Gastrocnemius medialis (tissue), 4 donors: ENCODE data around the gene NPFF. TPM values are rescaled to one million over a fixed set of nuclear protein-coding genes. Genes with fewer than 3 reads are reported as not detected.

Source experiments
- ATAC-seq, 2 donors: fragments of 150-250 bp; one replicate each; pipeline ENCODE4 v1.9.1; 2016
- DNase-seq, 2 donors: peaks; one replicate each; pipeline ENCODE4 v3.0.0-alpha.2; 2019
- H3K27ac ChIP-seq, 4 donors: fragments of 200-600 bp; sonication (generic); 1 replicate in 1 of 4; 2 replicates in 3 of 4; pipeline ENCODE4 v1.5.1; 2016 to 2018; ENCODE audit warnings: mild to moderate bottlenecking in 2 of 4, moderate library complexity in 1 of 4
- H3K27me3 ChIP-seq, 3 donors: fragments of 200-600 bp; sonication (generic) in 2 of 3; 1 replicate in 1 of 3; 2 replicates in 2 of 3; pipeline versions ENCODE4 v1.5.1 to v1.6.0; 2016 to 2019; ENCODE audit warnings: mild to moderate bottlenecking in 1 of 3, moderate library complexity in 1 of 3
- H3K36me3 ChIP-seq, 2 donors: fragments of 200-600 bp; sonication (generic) in 1 of 2; one replicate each; pipeline ENCODE4 v1.5.1; 2017 to 2018
- H3K4me1 ChIP-seq, 2 donors: fragments of 200-600 bp; sonication (generic) in 1 of 2; one replicate each; pipeline ENCODE4 v1.5.1; 2016 to 2017; ENCODE audit warnings: mild to moderate bottlenecking in 2 of 2
- H3K4me3 ChIP-seq, 4 donors: fragments of 200-600 bp; sonication (generic) in 3 of 4; 1 replicate in 1 of 4; 2 replicates in 3 of 4; pipeline ENCODE4 v1.5.1; 2016 to 2019; ENCODE audit warnings: mild to moderate bottlenecking in 2 of 4
- H3K9me3 ChIP-seq, 3 donors: fragments of 200-600 bp; sonication (generic) in 2 of 3; 1 replicate in 1 of 3; 2 replicates in 2 of 3; pipeline ENCODE4 v1.5.1; 2016 to 2019
- POLR2A ChIP-seq, 2 donors: fragments of 450-650 bp; IDR thresholded peaks; one replicate each; pipeline ENCODE4 v1.6.1; 2017; ENCODE audit warnings: antibody characterized with exemption in 2 of 2, mild to moderate bottlenecking in 2 of 2, moderate library complexity in 2 of 2
- in situ Hi-C, 4 donors: fragments of 200-750 bp; cut with MboI; loops; one replicate each; pipeline versions ENCODE4 v1.15.0 to v1.8.0; 2017; ENCODE audit warnings: low sequenced_read_pairs in 4 of 4
- intact Hi-C: fragments of 100-400 bp; cut with DNase I; formaldehyde crosslinking; loops from one replicate; pipeline ENCODE4 v1.15.1; 2023; ENCODE audit warnings: low total_unique reads
- total RNA-seq, 4 donors: library from RNA; depleted of rRNA; stranded (reverse); fragments of >200 nt; gene quantifications; one replicate each; pipeline versions ENCODE4 v1.1.0 to v1.2.3, GENCODE V29; 2016
- TF ChIP-seq, protein P1 (sequence below), 5 experiments: fragments of 450-650 bp in 3 of 5; fragments of 200-600 bp in 2 of 5; sonication (generic) in 2 of 5; IDR thresholded peaks in 4 of 5; conservative IDR thresholded peaks in 1 of 5; 1 replicate in 4 of 5; 2 replicates in 1 of 5; pipeline ENCODE4 v1.5.1; 2016 to 2019; ENCODE audit warnings: antibody characterized with exemption in 5 of 5, mild to moderate bottlenecking in 3 of 5, moderate library complexity in 3 of 5

NPFF gene
- total RNA-seq, 4 donors from 2014 or later = not detected

DNA sequence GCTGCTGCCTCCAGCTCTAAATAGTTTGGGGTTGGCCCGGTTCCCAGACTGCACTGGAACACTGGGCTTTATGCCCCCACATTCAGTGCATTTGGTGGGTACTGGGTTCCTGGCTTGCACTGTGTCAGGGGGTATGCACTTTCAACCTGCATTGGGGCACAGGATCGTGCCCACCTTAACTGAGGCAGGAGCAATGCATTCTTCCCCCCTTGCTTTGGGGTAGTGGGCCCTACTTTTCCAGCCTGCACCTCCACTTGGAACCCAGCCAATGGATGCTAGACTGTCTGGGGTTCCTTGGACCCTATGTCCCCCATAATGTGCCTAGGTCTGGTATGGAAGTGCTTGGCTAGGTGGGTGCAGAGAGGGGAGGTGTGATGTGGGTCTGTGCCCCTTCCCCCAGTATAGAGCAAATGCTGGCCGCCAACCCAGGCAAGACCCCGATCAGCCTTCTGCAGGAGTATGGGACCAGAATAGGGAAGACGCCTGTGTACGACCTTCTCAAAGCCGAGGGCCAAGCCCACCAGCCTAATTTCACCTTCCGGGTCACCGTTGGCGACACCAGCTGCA, 5.6 kb downstream of the NPFF start:
- H3K27me3 ChIP-seq = no peaks in the 10 kb centered on the region
- H3K9me3 ChIP-seq = no peaks in the 10 kb centered on the region
- ATAC-seq (no peak), DNase-seq (no peak)
- H3K27ac ChIP-seq = peak overlapping the region; percentile 90 to 97 (median 92)
- peak overlapping the region; percentile 66 to 84 (median 82) for H3K4me3 ChIP-seq
- intact Hi-C loops (loop anchor here (1.0 to 5.0 kb wide), 4 partner anchors 49 to 284 kb away; partner anchors contain the start of genes PCBP2 and SP1), in situ Hi-C loops (loop anchor here in 2 of 4 donors (10.0 kb wide), 2 partner anchors 57 to 177 kb away; partner anchors contain the start of genes AAAS (in 1 of the 2) and PRR13 (in 1 of the 2))
- H3K4me1 ChIP-seq = peaks cover 24 to 25% of the 10 kb centered on the region in 2 donors
- TF ChIP-seq POLR2A (IDR thresholded peaks at IDR 0.05) = no peak
- TF ChIP-seq, protein P1, sequence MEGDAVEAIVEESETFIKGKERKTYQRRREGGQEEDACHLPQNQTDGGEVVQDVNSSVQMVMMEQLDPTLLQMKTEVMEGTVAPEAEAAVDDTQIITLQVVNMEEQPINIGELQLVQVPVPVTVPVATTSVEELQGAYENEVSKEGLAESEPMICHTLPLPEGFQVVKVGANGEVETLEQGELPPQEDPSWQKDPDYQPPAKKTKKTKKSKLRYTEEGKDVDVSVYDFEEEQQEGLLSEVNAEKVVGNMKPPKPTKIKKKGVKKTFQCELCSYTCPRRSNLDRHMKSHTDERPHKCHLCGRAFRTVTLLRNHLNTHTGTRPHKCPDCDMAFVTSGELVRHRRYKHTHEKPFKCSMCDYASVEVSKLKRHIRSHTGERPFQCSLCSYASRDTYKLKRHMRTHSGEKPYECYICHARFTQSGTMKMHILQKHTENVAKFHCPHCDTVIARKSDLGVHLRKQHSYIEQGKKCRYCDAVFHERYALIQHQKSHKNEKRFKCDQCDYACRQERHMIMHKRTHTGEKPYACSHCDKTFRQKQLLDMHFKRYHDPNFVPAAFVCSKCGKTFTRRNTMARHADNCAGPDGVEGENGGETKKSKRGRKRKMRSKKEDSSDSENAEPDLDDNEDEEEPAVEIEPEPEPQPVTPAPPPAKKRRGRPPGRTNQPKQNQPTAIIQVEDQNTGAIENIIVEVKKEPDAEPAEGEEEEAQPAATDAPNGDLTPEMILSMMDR (IDR thresholded peaks at IDR 0.05 in 4 of 5, conservative IDR thresholded peaks at IDR 0.05 in 1 of 5) = no peak
- peaks cover 0 to 12% of the 10 kb centered on the region in 2 donors for H3K36me3 ChIP-seq

DNA sequence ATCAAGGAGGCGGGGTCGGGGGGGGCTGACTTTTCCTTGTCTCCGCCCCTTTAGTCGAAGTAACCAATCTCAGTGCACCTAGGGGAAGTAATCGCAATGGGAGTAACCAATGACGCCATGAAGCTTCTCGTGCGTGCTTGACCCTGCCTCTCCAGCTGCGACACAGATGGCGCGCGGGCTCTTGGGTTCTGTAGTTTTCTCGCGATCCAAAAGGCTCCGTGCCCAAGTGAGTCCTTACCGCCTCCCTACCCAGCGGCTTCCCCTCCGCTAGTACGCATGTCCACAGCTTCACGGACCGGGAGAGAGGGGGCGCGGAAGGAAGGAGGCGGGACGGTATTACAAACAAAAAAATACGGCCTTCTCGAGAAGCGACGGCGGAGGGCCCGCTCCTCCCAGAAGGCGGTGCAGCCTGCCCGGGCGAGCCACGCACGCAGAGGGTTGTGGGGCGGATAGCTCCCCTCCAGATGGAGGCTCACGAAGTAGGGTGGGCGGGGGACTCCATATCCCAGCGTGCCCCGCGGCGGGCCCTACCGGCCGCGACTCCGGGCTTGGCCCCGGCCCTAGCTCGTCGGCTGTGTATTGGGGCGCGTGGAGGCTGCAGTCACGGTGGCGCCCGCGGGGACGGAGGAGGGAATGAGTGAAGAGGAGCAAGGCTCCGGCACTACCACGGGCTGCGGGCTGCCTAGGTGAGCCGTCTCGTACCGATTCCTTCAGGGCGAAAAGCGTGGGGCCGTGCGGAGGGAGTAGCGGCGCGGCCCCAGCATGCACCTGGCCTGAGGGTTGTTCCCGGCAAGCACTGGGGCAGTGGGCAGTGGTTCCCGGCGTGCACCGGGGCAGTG, 6.3 kb downstream of the NPFF start, which contains the start of gene TARBP2:
Gene TARBP2, plus strand, starts transcription at position 508 of the 839 bp plus-strand sequence. Its CDS starts 126 bp downstream, at position 634.
- peak within 1 kb of the TSS; percentile 90 to 97 (median 92) for H3K27ac ChIP-seq
- H3K4me1 ChIP-seq = peaks cover 24 to 25% of the 10 kb centered on the region in 2 donors
- peak within 1 kb of the TSS; percentile 73 to 84 (median 82) for H3K4me3 ChIP-seq
- no peaks in the 10 kb centered on the region for H3K9me3 ChIP-seq
- in situ Hi-C loops = loop anchor here in 2 of 4 donors (10.0 kb wide), 2 partner anchors 56 to 176 kb away; partner anchors contain the start of genes AAAS (in 1 of the 2) and PRR13 (in 1 of the 2)
- intact Hi-C loops = loop anchor here (1.0 to 5.0 kb wide), 5 partner anchors 49 to 284 kb away; partner anchors contain the start of genes PCBP2, PRR13 and SP1
- ATAC-seq (peak; percentile 89 to 93), DNase-seq (peak; percentile 99)
- H3K36me3 ChIP-seq = peaks cover 0 to 5% of the 10 kb centered on the region in 2 donors
- no peaks in the 10 kb centered on the region for H3K27me3 ChIP-seq
- TF ChIP-seq, protein P1 (IDR thresholded peaks at IDR 0.05 in 4 of 5, conservative IDR thresholded peaks at IDR 0.05 in 1 of 5) = peak in 1 of 5 experiments; percentile 25
- peak; percentile 47 to 68 for TF ChIP-seq POLR2A (IDR thresholded peaks at IDR 0.05)

DNA sequence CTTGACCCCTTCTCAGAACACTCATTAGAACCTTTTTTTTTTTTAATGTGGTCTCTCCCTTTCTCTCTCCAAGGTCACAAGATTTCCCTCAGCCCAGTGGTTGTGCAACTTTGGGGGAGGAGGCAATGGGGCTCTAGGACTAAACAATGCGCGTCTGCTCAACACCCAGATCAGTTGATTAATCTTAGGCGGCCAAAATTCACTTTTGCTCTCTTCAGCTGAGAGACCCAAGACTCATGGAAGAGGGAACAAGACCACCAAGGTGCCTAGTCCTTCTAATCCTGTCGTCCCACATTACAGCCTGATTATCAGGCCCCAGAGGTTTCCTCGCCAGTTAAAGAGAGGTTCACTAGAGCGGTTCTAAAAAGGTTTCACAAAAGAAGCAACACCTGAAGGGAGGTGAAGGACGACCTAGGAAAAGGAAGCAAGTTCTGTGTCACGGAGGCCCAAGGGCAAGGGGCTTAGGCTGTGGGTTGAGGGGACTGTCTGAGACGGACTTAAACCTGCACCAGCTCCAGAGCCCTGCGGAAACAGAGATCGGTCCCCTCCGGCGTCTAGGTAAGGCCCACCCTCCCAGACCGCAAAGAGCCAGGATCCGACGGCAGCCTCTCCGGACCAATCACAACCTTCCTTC, 7.0 kb downstream of the NPFF start:
- TF ChIP-seq, protein P1 (IDR thresholded peaks at IDR 0.05 in 4 of 5, conservative IDR thresholded peaks at IDR 0.05 in 1 of 5) = no peak
- TF ChIP-seq POLR2A (IDR thresholded peaks at IDR 0.05) = peak; percentile 86 to 93
- H3K4me1 ChIP-seq = peaks cover 23 to 24% of the 10 kb centered on the region in 2 donors
- H3K27ac ChIP-seq = peak overlapping the region; percentile 90 to 97 (median 92)
- intact Hi-C loops (loop anchor here (1.0 to 5.0 kb wide), 4 partner anchors 59 to 283 kb away; partner anchors contain the start of genes PRR13 and SP1), in situ Hi-C loops (loop anchor here in 2 of 4 donors (10.0 kb wide), 2 partner anchors 55 to 175 kb away; partner anchors contain the start of genes AAAS (in 1 of the 2) and PRR13 (in 1 of the 2))
- no peaks in the 10 kb centered on the region for H3K9me3 ChIP-seq
- H3K36me3 ChIP-seq = no peaks in the 10 kb centered on the region
- ATAC-seq (peak; percentile 14), DNase-seq (peak; percentile 55 to 67)
- peak overlapping the region; percentile 73 to 84 (median 82) for H3K4me3 ChIP-seq
- no peaks in the 10 kb centered on the region for H3K27me3 ChIP-seq
